GM12878 (cell line): ENCODE results near the gene PRR15. TPM values are rescaled to one million over a fixed set of nuclear protein-coding genes. Genes with fewer than 3 reads are reported as not detected.

Experiments
- ATAC-seq: fragments of 200-7000 bp; cut with Tn5 transposase; 3 replicates; pipeline ENCODE4 v1.9.1; 2020; ENCODE audit warnings: mild to moderate bottlenecking, moderate library complexity
- BruUV-seq: library from RNA; stranded (reverse); fragments of 400-500 nt; replicated peaks from 2 replicates; lab custom pipeline; 2021; lab: Mats Ljungman, UMichigan
- CTCF ChIA-PET: fragments of 300-600 bp; sonication (Branson Sonifier 250); formaldehyde crosslinking; extraction: SDS; loops from one replicate; lab custom pipeline; 2021; ENCODE audit warnings: inconsistent platforms; lab: Yijun Ruan, JAX
- POLR2A ChIA-PET: fragments of 350-600 bp; formaldehyde crosslinking; extraction: SDS; loops from one replicate; lab custom pipeline; 2021; ENCODE audit warnings: inconsistent platforms; lab: Charles Lee
- RAD21 ChIA-PET: fragments of 300-600 bp; sonication (Branson Sonifier 250); formaldehyde crosslinking; loops from one replicate; lab custom pipeline; 2023; ENCODE audit warnings: antibody characterized with exemption; ENCODE audit not compliant: unreplicated experiment; lab: Charles Lee
- SMC1A ChIA-PET: fragments of 300-600 bp; sonication (Branson Sonifier 250); formaldehyde crosslinking; loops from one replicate; lab custom pipeline; 2023; ENCODE audit not compliant: unreplicated experiment, uncharacterized antibody; lab: Charles Lee
- DNase-seq: peaks from one replicate; pipeline ENCODE4 v3.0.0-alpha.2; 2011; ENCODE audit warnings: low read depth, low spot score
- FAIRE-seq: peaks from 3 replicates; lab custom pipeline; 2011; peaks lifted over from hg19 to GRCh38; lab: Jason Lieb, UNC
- H2AFZ ChIP-seq: 2 replicates; pipeline ENCODE4 v1.6.0; 2011; ENCODE audit warnings: low read depth, low read length, control low read depth; ENCODE audit not compliant: control insufficient read depth
- H3K27ac ChIP-seq: 2 replicates; pipeline ENCODE4 v1.5.1; 2011; ENCODE audit warnings: control low read depth; ENCODE audit not compliant: control insufficient read depth, insufficient read depth
- H3K27me3 ChIP-seq, 2 experiments: replicated peaks in 1 of 2; 2 replicates each; pipeline versions ENCODE4 v1.6.0 to v1.6.1; 2011; ENCODE audit warnings: low read length in 1 of 2; ENCODE audit not compliant: control insufficient read depth in 2 of 2, insufficient read depth in 2 of 2
- H3K36me3 ChIP-seq, 2 experiments: 2 replicates each; pipeline ENCODE4 v1.5.1; 2011; ENCODE audit warnings: low read length in 1 of 2; ENCODE audit not compliant: control insufficient read depth in 2 of 2, insufficient read depth in 2 of 2
- H3K4me1 ChIP-seq: 2 replicates; pipeline ENCODE4 v1.6.1; 2011; ENCODE audit warnings: mild to moderate bottlenecking, low read length, moderate library complexity, mixed read lengths; ENCODE audit not compliant: control insufficient read depth, insufficient read depth
- H3K4me2 ChIP-seq: 2 replicates; pipeline ENCODE4 v1.6.0; 2011; ENCODE audit warnings: control low read depth; ENCODE audit not compliant: control insufficient read depth, insufficient read depth
- H3K4me3 ChIP-seq: fragments of 200-600 bp; sonication (generic); 2 replicates; pipeline ENCODE4 v1.5.1; 2016
- H3K79me2 ChIP-seq: 2 replicates; pipeline ENCODE4 v1.6.0; 2011; ENCODE audit warnings: low read length; ENCODE audit not compliant: control insufficient read depth, insufficient read depth
- H3K9ac ChIP-seq: 2 replicates; pipeline ENCODE4 v1.8.0; 2011; ENCODE audit warnings: low read length, control low read depth, mixed read lengths; ENCODE audit not compliant: control insufficient read depth, insufficient read depth
- H3K9me3 ChIP-seq: replicated peaks from 3 replicates; pipeline ENCODE4 v1.5.1; 2011; ENCODE audit warnings: mild to moderate bottlenecking, low read length; ENCODE audit not compliant: control insufficient read depth, insufficient read depth
- H4K20me1 ChIP-seq: 2 replicates; pipeline ENCODE4 v1.6.0; 2011; ENCODE audit not compliant: control insufficient read depth, insufficient read depth
- ZSCAN29 ChIP-seq: fragments of 450-650 bp; IDR thresholded peaks from 2 replicates; pipeline ENCODE4 v1.6.1; 2017; ENCODE audit warnings: mild to moderate bottlenecking, moderate library complexity
- WGBS: methylation state at CpG from one replicate; pipeline ENCODE4 v1.1.6; 2016; ENCODE audit warnings: low lambda C conversion rate; ENCODE audit not compliant: insufficient replicate concordance, insufficient coverage; ENCODE audit errors: missing lambda C conversion rate; 5-methylcytosine and 5-hydroxymethylcytosine counted together
- in situ Hi-C: fragments of 300-500 bp; cut with MboI; formaldehyde crosslinking; loops from 9 replicates; pipeline ENCODE4 v1.14.3; 2018; ENCODE audit warnings: mixed read lengths
- intact Hi-C: fragments of 100-400 bp; cut with micrococcal nuclease; formaldehyde crosslinking; loops from one replicate; pipeline ENCODE4 v1.14.2; 2022; ENCODE audit not compliant: unreplicated experiment
- polyA plus RNA-seq, 11 experiments: library from polyadenylated mRNA; depleted of rRNA in 4 of 11; unstranded in 6 of 11; stranded (reverse) in 5 of 11; fragments of >200 nt; fragmentation: Nextera tagmentation in 4 of 11; fragmentation: Illumina TruSeq in 1 of 11; extraction: Ambion mirVana in 4 of 11; extraction: Trizol in 1 of 11; gene quantifications; 1 replicate in 1 of 11; 2 replicates in 10 of 11; pipeline versions ENCODE4 v1.2.1 to v1.2.3, GENCODE V29; 2011 to 2016; ENCODE audit warnings: inconsistent platforms in 2 of 11, missing spikeins in 2 of 11, low read depth in 1 of 11
- total RNA-seq, 4 experiments: library from RNA; depleted of rRNA in 3 of 4; stranded (reverse); fragments of >200 nt in 3 of 4; fragmentation: Illumina TruSeq in 1 of 4; extraction: Trizol in 1 of 4; gene quantifications; 2 replicates each; pipeline versions ENCODE4 v1.2.1 to v1.2.3, GENCODE V29; 2013 to 2021
- TF ChIP-seq, protein P1 (sequence below): fragments of 450-650 bp; IDR thresholded peaks from 2 replicates; pipeline ENCODE4 v1.6.1; 2017; ENCODE audit warnings: mild to moderate bottlenecking, moderate library complexity

Gene PRR15
- total and polyA plus RNA-seq, 10 of the 15 experiments (the other 5 are each of a cell fraction or from before 2014, with no cell fraction given) = not detected

DNA sequence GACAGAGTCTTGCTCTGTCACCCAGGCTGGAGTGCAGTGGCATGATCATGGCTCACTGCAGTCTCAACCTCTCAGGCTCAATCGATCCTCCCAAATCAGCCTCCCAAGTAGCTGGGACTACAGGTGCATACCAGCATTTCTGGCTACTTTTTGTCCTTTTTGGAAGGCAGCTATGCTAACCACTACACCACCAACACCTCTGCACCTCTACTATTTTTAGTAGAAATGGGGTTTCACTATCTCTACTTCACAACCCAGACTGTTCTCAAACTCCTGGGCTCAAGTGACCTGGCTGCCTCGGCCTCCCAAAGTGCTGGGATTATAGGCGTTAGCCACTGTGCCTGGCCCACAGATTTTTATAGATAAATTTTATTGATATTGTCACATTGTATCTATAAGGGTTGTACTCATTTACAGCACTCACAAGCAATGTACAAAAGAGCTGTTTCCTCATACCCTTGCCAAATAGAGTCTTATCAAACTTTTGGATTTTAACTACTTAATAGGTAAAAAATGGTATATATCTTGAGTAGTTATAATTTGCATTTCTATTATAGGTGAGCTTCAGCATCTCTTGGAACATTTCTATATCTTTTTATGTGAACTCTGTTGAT is 23.7 kb downstream of the PRR15 start:
- no peak overlapping the region for H3K4me2 ChIP-seq
- intact Hi-C loops = no loop called here

More for the DNA sequence above, 23.7 kb downstream of the PRR15 start:
- no peaks in the 10 kb centered on the region for H3K36me3 ChIP-seq
- no peaks in the 10 kb centered on the region for H4K20me1 ChIP-seq
- CTCF ChIA-PET = no interaction called here
- BruUV-seq = no TSS peak
- no peak overlapping the region for H3K4me3 ChIP-seq
- POLR2A ChIA-PET = no interaction called here
- no peak overlapping the region for H2AFZ ChIP-seq
- no peaks in the 10 kb centered on the region for H3K9me3 ChIP-seq
- no peaks in the 10 kb centered on the region for H3K79me2 ChIP-seq
- FAIRE-seq = no peak
- WGBS = 40% methylated on average over 3 of the region's 3 CpGs
- in situ Hi-C loops = no loop called here
- DNase-seq = no peak
- RAD21 ChIA-PET = no interaction called here
- no peak overlapping the region for H3K27ac ChIP-seq
- SMC1A ChIA-PET = no interaction called here
- no peaks in the 10 kb centered on the region for H3K4me1 ChIP-seq
- H3K27me3 ChIP-seq = no peaks in the 10 kb centered on the region
- ATAC-seq = no peak
- H3K9ac ChIP-seq = no peak overlapping the region
- no peak for TF ChIP-seq ZSCAN29
- TF ChIP-seq, protein P1, sequence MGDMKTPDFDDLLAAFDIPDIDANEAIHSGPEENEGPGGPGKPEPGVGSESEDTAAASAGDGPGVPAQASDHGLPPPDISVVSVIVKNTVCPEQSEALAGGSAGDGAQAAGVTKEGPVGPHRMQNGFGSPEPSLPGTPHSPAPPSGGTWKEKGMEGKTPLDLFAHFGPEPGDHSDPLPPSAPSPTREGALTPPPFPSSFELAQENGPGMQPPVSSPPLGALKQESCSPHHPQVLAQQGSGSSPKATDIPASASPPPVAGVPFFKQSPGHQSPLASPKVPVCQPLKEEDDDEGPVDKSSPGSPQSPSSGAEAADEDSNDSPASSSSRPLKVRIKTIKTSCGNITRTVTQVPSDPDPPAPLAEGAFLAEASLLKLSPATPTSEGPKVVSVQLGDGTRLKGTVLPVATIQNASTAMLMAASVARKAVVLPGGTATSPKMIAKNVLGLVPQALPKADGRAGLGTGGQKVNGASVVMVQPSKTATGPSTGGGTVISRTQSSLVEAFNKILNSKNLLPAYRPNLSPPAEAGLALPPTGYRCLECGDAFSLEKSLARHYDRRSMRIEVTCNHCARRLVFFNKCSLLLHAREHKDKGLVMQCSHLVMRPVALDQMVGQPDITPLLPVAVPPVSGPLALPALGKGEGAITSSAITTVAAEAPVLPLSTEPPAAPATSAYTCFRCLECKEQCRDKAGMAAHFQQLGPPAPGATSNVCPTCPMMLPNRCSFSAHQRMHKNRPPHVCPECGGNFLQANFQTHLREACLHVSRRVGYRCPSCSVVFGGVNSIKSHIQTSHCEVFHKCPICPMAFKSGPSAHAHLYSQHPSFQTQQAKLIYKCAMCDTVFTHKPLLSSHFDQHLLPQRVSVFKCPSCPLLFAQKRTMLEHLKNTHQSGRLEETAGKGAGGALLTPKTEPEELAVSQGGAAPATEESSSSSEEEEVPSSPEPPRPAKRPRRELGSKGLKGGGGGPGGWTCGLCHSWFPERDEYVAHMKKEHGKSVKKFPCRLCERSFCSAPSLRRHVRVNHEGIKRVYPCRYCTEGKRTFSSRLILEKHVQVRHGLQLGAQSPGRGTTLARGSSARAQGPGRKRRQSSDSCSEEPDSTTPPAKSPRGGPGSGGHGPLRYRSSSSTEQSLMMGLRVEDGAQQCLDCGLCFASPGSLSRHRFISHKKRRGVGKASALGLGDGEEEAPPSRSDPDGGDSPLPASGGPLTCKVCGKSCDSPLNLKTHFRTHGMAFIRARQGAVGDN = no peak
